Globus pallidus (tissue), 1 donor: ENCODE results near the gene USH1G.
"Not testable (repeated sequence)": the region's sequence is repeated elsewhere in the genome, so short reads cannot be mapped to it uniquely, and the experiment has no call there.

ENCODE experiments used
- DNase-seq: peaks from one replicate; pipeline ENCODE4 v3.0.0-alpha.2; 2015; ENCODE audit warnings: low spot score

Gene USH1G

DNA sequence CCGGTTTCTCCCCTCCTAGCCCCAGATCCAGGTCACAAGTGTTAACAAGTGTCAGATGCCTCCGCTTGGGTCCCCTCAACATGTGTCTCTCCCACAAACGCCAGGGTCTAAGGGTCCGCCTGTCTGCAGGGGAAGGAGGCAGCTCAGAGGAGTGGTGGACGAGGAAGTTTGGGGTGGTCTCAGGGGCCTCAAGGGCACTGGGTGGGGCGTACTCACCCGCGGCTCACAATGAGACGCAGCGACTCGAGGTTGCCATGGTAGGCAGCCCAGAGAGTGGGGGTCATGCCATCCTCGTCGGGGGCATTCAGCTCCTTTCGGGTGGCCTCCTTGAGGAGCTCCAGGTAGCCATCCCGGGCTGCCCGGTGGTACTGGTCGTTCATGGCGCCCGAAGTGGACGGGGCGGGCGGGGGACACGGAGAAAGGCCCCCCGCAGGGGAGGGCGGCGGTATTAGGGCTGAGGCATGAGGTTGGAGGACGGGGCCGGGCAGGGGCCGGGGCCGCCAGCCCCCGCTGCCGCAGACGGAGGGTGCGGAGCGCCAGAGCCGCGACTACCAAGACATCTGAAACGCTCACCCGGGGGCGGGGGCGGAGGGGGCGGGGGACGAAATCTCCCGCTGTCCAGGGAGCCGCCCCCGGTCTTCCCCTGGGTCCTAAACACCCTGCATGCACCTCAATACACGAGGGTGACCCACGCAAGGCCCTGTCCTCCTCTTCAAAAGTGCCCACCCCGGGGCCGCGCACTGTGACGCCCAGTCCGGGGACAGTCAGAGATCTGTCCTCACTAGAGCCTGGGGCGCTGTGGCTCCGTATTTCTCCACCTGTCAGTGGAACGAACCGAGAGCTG lies at the start of gene USH1G:
Gene USH1G, minus strand, starts transcription at position 562 of the 844 bp plus-strand sequence. Its CDS starts 182 bp downstream, at position 380.
- no peak for DNase-seq

DNA sequence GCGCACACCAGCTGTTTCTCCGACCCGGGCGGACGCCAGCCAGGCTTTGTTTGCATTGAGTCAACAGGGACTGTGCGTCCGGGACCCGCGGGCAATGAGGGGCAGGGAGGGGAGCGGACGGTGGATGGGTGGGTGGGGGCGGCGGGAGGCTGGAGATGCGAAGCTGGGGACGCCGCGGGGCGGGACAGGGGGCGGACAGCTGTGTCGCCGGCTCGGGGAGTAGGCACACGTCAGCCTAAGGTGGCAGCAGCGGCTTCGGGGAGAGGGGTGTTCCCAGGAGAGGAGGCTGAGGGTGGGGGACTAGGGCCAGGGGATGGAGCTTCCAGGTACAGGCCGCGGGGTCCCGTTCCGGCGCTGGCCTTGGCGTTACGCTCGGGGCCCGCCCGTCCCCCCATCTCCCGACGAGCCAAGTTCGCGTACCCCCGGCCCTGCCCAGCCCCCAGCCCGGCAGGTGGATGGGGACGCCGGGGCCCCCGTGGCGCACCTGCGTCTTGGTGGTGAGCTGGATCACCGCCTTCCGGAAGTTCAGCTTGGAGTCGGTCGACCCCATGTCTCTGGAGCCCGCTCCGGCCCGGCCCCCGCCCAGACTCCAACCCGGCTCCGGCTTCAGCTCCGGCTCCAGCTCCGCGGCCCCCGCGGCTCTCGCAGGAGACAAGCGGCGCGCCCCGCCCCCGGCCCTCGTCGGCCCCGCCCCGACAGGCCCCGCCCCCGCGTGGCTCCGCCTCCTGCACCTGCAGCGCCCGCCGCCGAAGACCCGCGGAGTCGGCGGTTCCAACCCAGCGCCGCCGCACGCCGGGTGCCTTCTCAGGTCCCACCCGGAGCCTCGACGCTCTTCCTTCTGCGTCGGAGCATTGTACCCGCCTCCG lies 49.3 kb upstream of the USH1G start, which contains the start of gene HID1:
Gene HID1, minus strand, starts transcription at position 653 of the 866 bp plus-strand sequence. Its CDS starts 103 bp downstream, at position 550.
- DNase-seq = peak; percentile 84

- no peak for DNase-seq
Measured at GRCh38 chr17:74971842-74972106, 48.7 kb upstream of the USH1G start.

DNA sequence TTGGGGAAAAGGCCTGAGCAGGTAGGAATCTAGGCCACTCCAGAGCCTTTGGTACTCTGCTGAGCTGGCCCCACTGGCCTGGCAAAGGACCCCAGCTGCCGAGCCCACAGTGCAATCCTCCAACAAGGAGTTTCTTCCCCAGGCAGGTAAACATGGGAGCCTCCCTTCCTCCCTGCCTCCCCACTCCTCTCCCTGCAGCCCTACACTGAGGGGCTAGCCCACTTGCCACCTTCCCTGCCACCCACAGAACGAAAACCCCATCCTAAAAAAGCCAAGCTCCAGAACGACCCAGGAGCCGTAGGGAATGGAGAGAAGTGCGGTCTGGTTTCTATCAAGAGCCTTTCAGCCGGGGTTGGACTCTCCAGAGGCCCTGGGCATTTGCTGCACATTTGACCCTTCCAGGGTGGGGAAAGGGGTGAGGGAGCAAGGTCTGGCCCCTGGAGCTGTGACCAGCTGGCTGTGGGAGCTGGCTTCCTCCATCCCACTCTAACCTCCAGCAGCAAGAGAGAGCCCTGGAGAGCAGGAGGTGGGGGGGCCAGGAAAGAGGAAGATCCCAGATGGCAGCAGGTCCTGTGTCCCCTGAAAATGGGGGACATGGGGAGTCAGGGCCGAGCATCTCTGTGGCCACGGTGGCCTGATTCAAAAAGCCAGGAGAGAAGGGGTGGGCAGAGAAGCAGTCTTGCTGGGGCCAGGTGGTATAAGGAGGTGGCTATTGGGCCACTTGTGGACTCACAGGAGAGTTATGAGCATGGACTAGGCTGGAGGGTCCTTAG lies 48.2 kb upstream of the USH1G start:
- no peak for DNase-seq

GRCh38 chr17:74970395-74970794 lies 47.3 kb upstream of the USH1G start:
- no peak for DNase-seq

DNA sequence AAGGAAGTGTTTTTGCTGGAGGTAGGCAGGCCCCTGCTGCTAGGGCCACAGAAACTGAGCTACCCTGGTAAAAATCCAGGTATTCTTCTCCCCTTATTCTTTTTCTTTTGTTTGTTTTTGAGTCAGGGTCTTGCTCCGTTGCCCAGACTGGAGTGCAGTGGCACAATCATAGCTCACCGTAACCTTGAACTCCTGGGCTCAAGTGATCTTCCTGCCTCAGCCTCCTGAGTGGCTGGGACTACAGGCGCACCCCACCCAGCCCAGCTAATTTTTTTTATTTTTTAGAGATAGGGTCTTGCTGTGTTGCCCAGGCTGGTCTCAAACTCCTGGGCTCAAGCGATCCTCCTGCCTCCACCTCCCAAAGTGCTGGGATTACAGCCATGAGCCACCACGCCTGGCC lies 46.4 kb upstream of the USH1G start:
- not testable (repeated sequence) for DNase-seq

- no peak for DNase-seq
Measured at GRCh38 chr17:74968361-74968780, 45.3 kb upstream of the USH1G start.

GRCh38 chr17:74964988-74965622 lies 42.0 kb upstream of the USH1G start:
- DNase-seq = no peak

DNA sequence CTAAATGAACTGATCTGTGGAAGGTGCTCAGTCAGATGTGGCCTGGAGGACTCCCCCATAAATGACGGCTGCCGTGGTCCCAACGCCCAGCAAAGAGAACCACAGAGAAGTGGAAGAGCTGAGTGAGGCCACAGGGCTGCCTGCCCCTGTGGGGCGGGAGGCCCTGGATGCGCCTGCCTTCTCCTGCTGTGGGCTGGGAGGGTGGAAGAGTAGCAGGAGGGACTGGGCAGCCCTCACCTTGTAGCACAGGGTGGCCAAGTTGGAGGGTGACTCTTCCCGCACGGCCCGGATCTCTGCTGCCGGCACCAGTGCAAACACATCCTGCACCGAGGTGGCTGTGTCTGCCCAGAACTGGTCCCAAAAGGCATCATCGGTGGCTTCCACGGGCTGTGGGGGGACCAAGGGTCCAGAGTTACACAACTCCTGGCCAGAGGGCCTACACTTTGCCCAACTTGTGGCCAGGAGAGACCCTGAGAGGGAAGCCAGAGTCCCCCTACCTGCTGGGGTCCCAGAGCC lies 41.2 kb upstream of the USH1G start:
- no peak for DNase-seq

DNA sequence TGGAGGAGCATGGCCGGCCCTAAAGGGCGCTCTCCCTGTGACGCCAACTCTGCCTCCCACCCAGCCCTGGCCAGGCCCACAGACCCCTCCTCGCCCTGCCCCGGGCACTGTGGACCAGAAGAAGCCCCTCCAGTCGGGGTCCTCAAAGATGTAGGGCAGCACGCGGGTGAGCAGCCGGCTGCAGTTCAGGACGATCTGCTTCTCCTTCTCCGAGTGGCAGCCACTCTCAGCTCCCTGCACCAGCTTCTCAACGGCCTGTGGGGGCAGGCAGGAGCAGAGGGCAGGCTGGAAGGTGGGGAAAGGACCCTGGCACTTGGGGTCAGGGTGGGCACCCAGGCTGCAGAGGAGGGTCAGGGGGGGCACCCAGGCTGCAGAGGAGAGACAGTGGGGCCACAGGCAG lies 40.6 kb upstream of the USH1G start:
- DNase-seq = no peak

DNA sequence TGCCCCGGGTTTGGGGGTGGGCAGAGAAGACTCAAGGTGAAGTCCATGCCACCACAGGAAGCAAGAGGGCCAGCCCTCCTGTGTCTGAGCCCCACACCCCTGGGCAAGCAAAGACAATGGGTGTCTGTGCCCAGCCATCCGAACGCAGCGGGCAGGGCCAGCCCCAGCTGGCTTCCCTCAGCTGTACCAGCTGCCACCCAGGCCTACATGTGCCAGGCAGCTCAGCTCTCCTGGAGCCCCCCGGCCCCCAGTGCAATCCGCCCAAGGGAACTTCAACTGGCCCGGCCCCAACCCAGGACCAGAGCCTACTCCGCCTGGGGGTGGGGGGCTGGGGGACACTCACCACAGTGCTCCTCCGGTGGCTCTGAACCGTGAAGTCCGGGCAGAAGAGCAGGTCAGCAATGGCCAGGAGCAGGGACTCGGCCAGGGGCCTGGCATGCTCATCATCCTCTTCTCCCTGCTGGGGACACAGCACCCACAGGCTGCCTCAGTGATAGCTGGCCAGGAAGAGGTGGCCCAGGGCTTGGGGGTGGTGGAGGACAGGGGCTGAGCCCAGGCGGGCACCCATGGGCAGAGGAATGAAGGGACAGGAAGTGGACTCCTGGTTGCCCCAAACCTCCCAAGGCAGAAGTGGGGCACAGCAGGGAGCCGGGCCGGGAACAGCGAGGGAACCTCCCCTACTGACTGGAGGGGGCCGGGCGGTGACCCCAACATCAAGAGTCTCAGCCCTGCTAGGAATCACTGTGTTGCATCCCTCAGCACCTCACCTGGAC lies 39.8 kb upstream of the USH1G start:
- peak; percentile 90 for DNase-seq

DNA sequence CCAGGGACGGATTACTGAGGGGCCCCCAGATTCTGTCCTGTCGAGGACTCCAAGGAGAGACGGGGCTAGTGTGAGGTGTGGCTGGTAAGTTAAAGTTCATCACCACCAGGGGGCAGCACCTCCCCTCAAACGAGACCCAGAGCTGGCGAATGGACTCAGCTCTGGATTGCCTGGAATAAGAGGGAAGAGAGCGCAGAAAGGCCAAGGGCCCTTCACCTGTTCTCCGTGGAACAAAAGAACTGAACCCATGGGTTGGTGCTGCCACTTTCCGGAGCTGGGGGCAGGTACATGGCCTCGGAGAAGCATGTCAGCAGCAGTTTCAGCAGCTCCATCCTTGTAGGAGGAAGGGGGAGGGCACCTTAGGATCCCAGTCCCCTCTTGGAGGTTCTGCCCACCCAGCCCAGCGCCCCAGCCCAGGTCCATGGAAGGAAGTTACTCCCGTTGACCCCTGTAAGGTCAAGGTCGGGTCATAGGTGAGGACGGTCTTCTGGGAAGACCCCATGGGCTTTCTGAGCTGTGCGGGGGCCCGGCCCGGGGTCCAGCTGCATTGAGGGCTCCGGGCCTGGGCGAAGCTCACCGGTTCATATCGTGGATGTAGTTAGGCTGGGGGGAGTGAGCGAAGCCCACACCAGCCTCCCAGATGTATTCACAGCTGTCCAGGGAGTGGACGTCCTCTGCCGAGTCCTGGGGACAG lies 38.7 kb upstream of the USH1G start:
- peak; percentile 89 for DNase-seq

GRCh38 chr17:74960570-74961342 lies 37.7 kb upstream of the USH1G start:
- DNase-seq = no peak

DNA sequence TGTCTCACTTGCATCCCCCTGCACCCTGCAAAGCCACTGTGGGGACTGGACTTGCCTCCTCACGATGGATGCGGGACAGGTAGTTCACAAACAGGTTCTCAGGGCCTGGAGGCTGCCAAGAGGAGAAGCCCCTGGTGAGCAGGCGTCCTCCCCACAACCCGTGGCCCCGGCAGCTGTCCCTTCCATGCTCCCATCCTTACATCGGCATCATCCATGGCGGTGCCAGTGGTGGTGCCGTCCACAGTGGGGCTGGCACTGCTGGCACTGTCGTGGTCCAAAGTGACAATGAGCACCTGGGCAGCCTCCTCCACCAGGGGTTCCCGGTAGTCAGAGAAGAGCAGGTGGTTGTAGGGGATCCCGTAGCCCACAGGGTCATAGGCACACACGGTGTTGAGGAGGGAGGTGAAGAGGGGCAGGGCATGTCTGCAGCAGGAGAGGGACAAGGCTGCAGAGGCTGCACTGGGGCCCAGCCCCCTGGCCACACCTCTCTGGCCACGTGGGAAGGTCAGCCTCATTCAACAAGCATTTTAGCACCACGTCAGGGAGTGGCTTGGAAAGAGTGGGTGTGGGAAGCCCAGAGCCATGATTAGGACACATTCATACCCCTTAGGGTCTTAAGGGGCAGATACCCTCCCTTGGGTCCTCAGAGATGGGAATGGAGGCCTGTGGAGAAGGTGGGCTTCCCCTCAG lies 36.9 kb upstream of the USH1G start:
- no peak for DNase-seq

- DNase-seq = no peak
Measured at GRCh38 chr17:74957935-74958740, 35.1 kb upstream of the USH1G start.

DNA sequence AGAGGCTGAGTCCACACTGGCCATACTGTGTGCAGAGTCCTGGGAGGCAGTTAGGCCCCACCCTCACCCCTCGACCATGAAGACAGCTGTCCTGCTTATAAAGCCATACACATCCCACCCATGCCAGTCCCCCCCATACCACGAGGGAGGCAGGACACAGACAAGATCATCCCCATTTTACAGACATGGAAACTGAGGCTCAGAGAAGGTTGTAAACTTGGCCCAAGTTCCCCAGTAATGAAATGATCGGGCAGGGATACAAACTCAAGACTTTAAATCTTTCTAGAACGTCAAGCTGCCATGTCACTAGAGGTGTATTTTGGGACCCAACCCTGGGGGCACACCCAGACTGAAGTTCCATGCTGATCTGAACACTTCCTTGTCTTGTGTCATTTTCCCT lies 33.0 kb upstream of the USH1G start:
- DNase-seq = no peak

- no peak for DNase-seq
Measured at GRCh38 chr17:74954665-74955421, 31.8 kb upstream of the USH1G start.
